OCI-M2 (cell line): Measurements from ENCODE around the gene KRTAP19-1.
"Not testable (repeated sequence)": the region's sequence is repeated elsewhere in the genome, so short reads cannot be mapped to it uniquely, and the experiment has no call there.

Source experiments
- DNase-seq: peaks from one replicate; lab custom pipeline; 2025; ENCODE audit not compliant: unreplicated experiment; lab: John Stamatoyannopoulos, UW

The KRTAP19-1 gene

DNA sequence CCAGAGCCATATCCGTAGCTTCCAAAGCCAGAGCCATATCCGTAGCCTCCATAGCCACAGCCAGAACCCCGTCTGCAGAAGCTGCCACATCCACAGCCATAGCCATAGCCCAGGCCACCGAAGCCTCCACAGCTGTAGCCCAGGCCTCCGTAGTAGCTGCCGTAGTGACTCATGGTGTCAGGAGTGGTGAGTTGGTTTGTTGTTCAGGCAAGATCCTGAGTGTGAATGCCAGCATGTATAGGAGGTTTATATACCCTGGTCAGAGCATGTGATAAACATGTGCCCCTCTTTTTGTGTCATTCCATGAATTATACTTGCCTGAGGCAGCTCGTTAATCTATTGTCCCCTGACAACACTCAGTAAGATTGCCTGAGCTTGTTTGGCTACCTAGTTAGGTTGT is at the start of gene KRTAP19-1:
Gene KRTAP19-1 (minus strand): TSS at position 223 of the 400 bp plus-strand sequence. CDS start 50 bp downstream, at position 173.
- no peak for DNase-seq

DNA sequence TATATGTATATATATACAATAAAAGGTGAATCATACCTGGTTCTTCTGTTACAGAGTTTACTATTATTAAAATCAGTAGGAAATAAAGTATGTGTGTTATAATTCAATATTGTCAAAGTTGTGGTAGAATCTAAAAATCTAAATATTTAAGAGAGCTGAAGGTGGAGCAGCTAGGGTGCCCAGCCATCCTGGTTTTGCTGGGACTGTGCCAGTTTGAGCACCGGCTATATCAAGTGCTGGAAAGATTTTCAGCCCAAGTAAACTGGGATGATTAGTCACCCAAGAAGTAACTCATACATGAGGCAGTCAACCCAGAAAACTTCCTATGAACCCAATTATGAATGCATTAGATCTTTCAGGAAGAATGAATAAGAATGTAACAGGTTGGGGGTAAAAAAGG is 38.7 kb upstream of the KRTAP19-1 start:
- DNase-seq: no peak

DNA sequence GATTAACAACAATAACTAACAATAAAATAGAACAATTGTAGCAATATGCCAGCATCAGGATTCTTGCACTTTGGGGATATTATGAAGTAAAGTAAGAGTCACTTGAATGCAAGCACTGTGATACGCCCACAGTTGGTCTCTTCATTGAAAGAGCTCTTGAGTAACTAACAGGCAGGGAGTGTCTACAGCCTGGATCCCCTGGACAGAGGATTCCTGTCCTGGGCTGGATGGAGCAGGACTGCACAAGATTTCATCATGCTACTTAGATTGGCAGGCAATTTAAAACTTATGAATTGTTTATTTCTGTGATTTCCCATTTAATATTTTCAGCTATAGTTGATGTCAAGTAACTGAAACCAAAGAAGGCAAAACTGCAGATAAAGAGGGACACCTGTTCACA is 35.5 kb upstream of the KRTAP19-1 start:
- DNase-seq: no peak

DNA sequence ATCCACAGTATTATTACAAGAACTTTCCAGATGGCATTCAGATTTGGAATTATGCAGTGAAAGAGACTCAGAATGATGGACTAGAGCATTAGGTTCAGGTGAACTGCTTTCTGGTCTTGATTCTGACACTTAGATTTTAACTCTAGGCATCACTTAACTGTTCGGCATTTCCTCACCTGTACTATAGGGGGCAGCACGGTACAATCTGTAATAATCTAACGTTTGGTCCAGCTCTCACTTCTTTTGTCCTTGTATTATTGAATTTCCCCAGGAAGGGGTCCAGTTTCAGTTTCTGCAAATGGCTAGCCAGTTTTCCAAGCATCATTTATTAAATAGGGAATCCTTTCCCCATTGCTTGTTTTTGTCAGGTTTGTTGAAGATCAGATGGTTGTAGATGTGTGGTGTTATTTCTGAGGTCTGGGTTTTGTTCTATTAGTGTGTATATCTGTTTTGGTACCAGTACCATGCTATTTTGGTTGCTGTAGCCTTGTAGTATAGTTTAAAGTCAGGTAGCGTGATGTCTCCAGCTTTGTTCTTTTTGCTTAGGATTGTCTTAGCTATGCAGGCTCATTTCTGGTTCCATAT is 25.5 kb upstream of the KRTAP19-1 start:
- DNase-seq: not testable (repeated sequence)

DNA sequence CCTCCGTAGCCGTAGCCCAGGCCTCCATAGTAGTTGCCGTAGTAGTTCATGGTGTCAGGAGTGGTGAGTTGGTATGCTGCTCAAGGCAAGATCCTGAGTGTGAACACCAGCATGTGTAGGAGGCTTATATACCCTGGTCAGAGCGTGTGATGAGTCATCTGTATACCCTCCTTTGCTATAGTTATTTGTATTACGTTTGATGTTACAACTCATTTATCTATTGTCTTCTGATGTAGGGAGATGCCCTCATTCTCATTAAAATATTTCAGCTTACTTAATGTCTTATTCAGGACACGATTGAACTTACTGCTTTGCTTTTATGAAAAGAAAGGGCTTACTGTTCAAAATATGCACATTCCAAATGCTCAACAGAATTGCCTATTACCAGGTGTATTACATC is 21.9 kb upstream of the KRTAP19-1 start, which contains the start of gene KRTAP19-5:
Gene KRTAP19-5 (minus strand): TSS at position 101 of the 400 bp plus-strand sequence. CDS start 51 bp downstream, at position 50.
- no peak for DNase-seq

DNA sequence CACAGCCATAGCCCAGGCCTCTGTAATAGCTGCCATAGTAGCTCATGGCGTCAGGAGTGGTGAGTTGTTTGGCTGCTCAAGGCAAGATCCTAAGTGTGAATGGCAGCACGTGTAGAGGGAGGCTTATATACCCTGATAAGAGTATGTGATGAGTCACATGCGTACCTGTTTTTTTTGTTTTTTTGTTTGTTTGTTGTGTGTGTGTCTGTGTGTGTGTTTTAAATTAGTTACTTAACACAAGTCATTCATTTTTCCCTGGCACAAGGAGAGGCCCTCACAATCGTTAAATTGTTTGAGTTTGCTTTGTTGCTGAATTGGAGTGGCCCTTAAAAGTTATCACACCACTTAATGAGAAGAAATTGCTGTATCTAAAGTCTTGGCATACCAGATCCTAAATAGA is 16.9 kb upstream of the KRTAP19-1 start, which contains the start of gene KRTAP19-4:
Gene KRTAP19-4 (minus strand): TSS at position 101 of the 400 bp plus-strand sequence. CDS start 55 bp downstream, at position 46.
- no peak for DNase-seq

DNA sequence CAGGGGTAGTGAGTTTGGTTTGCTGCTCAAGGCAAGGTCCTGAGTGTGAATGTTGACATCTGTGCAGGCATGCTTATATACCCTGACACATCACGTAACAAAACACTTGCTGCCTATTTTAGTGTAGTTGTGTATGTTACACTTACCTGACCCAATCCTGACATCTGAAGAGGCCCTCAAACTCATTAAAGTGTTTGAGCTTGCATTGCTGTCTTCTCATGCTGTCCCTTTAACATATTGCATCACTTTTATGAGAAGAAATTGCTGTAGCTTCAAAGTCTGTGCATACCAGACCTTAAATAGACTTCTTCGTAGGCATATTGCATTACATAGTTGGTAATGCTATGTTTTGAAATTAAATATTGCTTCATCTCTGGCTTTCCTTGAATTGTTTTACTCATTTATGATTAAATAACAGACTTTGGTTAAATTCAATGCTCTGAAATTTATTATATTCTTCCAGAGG is 11.8 kb upstream of the KRTAP19-1 start, which contains the start of gene KRTAP19-3:
Gene KRTAP19-3 (minus strand): TSS at position 51 of the 466 bp plus-strand sequence. CDS start 56 bp downstream, outside the sequence.
- DNase-seq: no peak

DNA sequence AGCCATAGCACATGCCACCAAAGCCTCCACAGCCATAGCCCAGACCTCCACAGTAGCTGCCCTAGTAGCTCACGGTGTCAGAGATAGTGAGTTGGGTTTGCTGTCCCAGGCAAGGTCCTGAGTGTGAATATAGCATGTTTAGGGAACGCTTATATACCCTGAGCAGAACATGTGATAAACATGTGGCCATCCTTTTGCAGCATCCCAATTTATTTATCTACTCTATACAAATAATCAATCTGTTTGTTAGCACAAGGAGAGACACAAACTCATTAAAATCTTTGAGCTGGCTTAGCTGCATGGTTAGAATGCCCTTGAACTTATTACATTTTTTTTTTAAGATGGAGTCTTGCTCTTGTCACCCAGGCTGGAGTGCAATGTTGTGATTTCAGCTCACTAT is 7.2 kb upstream of the KRTAP19-1 start, which contains the start of gene KRTAP19-2:
Gene KRTAP19-2 (minus strand): TSS at position 101 of the 400 bp plus-strand sequence. CDS start 88 bp downstream, at position 13.
- no peak for DNase-seq

DNA sequence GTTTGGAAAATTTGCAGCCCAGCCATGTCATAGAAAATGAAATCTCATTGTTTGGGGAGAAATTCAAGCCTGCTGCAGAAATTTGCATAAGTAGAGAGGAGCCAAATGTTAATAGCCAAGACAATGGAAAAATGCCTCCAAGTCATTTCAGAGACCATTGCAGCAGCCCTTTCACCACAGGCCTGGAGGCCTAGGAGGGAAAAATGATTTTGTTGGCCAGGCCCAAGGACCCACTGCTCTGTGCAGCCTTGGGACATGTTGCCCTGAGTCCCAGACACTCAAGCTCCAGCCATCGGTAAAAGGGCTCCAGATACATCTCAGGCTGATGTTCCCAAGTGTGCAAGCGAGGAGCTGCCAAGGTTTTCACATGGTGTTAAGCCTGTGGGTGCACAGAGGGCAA is 6.0 kb upstream of the KRTAP19-1 start:
- no peak for DNase-seq

DNA sequence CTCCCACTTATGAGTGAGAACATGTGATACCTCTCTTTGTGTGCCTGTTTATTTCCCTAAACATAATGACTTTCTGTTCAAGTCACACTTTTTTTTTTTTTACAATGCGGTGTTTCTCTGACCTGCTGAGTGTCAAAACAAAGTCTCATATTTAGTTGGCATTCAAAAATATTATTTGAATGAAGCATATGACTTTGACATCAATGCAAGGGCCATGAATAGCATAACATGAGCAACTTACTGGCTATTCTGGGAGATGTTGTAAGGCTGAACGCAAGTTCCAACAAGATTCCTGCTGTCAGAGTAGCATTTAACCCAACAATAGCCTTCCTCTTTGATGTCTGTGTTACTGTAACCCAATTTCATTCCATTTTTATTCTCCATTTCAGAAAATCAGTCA is 2.0 kb upstream of the KRTAP19-1 start:
- DNase-seq: no peak

DNA sequence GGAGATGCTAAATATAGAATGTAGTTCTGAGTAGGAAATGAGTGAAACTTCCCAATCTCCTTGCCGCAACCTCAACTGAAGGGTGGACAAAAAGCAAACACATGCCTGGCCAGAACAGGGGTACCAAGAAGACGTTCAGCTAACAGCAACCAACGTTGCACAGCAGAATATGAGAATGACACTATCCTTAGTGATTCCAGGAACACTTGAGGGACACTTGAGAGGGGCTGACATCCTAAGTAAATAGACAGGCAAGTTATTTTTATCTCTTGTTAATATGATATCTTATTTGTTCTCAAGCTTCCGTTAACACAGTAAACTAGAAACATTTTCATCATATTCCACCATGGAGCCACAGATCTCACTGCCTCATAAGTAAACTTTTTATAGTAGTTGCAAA is 908 bp downstream of the KRTAP19-1 start:
- no peak for DNase-seq

DNA sequence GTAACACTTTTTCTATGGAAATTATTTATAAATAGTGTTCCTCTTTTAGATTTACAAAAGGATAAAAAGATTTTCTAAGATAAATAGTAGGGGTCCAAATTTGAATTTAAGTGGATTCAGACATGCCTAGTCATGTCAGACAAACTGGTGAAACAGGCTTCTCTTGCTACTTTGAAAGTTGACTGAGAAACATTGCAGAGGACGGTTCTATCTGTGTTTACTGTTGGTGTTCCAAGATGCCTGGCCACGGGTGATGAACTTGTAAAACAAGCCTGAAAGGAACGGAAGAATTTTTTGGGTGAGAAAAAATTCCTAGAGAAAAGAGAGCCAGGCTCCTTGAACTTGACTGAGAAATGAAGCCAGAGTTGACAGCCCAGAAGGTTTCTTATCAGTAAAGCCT is 2.2 kb downstream of the KRTAP19-1 start:
- DNase-seq: no peak

DNA sequence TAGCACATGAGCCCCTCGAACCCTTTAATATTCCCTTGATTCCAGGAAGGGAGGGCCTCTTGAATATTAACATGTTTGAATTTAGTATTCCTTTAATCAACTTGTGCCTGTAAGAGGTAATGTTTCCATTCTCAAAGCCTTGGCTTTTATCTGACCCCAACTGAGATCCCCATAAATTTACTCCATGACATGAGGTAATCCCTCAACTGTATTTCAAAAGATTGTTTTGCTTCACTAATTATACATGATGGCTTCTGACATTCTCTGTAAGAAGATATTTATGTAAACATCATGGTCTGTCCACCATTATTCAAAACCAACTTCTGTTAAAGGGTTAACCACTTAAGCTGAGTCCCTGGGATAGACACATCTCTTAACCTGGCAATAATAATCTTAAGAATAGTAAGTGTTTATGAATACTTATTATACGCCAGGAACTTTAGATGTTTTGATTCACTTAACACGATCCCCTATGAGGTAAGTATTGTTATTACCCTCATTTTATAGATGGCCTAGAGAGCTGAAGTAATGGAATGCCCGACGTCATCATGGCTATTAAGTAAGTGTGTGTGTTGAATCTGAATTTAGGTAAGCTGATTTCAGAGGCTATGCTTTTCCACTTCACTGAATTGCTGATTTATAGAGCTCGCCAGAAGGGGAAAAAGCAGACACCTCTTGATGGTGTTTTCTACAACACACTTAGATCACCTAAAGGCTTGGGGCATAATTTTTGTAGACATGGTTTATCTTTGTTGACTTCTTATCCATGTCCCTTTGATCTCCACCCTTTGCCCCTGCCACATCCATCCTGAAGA is 11.1 kb downstream of the KRTAP19-1 start:
- no peak for DNase-seq

DNA sequence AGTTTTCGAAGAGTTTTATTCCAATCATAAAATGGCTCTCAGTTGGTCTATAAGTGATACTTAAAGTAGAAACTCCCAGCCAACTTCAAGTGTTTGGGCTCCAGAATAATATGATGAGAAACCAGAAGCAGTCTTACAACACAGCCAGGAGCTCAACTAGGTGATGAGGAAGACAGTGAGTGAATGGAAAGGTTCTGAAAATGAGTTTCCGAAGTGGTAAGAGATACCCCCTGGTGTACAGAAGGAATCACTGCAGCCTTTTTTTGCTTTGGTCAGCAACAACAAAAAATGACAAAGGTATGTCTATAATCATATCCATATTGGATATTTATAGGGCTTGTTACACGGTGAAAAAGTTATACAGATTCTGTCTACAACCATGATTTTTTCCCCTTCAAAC is 16.5 kb downstream of the KRTAP19-1 start:
- DNase-seq: no peak

DNA sequence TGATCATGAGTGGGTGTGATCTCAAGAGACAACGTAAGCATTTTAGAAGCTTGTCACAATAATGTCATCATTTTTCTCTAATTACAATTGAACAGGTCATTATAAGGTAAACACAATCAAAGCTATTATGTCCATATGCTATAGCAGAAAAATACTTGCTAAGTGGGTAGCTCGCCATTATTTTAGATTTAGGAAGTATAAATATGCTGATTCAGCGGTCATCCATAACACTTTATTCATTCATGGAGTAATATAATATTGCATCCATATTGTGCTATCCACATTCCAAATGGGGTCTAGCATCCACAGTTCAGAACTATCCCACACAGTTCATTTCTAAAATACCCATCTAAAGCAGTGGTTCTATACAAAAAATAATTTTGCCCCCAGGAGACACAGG is 31.7 kb downstream of the KRTAP19-1 start:
- DNase-seq: no peak

DNA sequence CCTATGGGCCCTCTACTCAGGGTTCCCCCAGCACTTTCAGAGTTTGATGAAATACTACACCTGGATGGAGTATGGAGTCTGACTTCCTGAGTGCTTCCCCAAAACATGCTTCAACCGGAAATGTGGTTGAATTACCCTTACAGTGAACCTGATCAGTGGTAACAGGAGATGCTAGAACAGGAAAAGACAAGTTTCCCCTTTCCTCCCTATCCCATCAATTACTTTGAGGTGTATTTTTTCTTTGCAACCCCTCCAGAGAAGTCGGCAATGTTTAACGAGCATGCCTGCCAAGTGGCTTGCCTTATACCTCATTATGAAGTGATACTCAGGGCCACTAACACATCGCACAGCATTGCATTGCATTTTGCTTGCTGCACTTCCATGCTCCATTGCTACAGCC is 33.1 kb downstream of the KRTAP19-1 start:
- DNase-seq: no peak

DNA sequence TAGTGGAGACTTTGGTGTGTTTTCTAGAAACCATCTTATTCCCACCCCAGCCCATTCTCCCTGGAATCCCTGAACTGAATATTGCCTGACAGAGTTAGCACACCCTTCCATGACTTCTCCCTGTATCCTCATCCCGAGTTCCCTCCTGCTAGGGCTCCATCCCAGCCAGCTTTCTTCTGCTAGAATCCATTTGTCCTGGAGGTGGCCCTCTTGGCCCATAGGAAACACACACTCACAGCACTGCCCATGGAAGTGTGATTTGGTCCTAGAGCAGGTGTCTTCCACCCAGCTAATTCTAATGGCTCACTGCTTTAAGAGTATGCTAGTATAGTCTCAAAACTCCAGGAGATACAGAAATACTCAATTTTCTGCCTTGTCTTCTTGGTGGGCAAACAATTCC is 36.0 kb downstream of the KRTAP19-1 start:
- no peak for DNase-seq

DNA sequence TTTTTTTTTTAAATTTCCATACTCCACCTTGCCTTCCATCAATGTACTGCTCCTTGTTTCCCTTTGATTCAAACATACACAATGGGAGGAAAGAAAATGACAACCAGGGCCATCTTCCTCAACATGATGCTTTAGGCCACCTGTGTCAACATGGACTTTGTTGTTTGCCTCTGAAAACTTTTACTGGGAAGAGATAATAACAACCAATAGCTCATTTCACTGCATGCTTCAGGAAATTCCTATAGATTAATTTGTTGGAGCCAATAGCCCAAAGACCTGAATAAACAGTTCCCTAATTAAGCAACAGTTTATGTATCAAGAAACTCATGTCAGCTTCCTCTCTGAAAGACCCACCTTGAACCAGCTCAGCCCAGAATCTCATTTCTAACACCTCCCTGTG is 36.9 kb downstream of the KRTAP19-1 start:
- DNase-seq: no peak

DNA sequence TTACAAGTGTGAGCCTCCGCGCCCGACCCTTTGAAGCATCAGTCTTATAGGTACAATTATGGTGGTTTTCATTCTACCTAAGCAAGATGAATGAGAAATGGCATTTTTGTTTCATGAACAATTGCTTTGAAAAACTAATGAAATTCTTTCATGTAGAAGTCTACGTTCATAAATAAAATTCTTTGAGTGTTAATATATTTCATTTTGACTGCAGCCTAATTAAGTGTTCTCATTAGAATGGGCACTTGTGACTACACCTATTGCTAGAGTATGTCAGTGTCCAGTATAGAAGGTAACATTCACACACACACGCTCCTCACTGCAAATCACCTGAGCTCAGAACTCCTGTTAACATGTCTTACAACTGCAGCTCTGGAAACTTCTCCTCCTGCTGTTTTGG is 40.2 kb downstream of the KRTAP19-1 start, which contains the start of gene KRTAP15-1:
Gene KRTAP15-1 (plus strand): TSS at position 301 of the 400 bp plus-strand sequence. CDS start 53 bp downstream, at position 354.
- no peak for DNase-seq

DNA sequence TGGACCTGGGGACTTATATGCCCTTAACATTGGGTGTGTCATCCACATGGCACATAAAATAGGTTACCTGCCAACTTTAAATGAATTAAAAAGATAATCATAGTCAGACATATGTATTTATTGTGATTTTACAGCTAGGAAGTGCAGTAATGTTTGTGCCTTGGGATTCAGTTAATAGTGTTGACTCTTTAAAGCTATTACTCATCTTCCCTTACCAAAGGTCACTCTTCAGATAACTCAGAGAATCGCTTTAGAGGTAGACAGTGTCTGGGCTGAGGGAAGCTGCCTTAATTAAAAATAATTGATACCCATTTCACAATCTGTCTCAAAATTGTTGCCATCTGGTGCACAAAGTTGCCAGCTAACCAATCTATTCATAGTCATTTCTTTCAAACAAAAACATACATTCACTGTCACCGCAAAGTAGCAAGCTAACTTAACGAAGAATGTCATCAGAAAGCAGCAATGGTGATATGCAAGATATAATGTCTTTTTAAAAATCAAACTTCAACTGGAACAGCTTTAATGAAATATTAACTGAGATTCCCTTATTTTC is 43.1 kb downstream of the KRTAP19-1 start:
- no peak for DNase-seq

DNA sequence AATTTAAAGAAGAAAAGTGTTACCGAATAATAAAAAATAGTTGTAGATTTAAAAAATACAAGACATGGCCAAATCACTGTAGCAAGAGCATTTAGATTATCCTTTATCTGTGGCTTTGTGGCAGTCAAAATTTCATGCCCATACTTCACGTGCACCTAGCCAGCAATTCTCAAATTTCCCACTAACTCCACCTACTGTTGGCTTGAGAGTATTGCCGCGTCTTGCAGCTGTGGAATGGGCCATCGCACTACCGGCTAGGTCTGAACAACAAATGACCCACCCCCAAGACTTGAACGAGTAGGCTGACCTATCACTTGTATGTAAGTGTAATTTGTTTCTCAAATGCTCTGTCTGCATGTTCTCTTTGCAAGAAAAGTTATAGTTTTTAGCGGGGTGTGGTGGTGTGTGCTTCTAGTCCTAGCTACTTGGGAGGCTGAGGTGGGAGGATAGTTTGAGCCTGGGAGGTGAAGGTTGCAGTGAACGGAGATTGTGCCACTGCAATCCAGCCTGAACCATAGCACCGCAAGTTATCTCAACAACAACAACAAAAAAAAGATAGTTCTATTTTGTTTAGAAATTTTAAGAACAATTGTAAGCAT is 46.0 kb downstream of the KRTAP19-1 start:
- DNase-seq: peak; percentile 11
